Sciatic nerve (tissue), 2 donors: ENCODE results near the gene PHYH. TPM values are rescaled to one million over a fixed set of nuclear protein-coding genes. Genes with fewer than 3 reads are reported as not detected.
"Not testable (repeated sequence)": the region's sequence is repeated elsewhere in the genome, so short reads cannot be mapped to it uniquely, and the experiment has no call there.

Experiments
- ATAC-seq: fragments of 200-7000 bp; cut with Tn5 transposase; one replicate; pipeline ENCODE4 v1.9.1; 2020; ENCODE audit warnings: mild to moderate bottlenecking, moderate library complexity
- DNase-seq: peaks from one replicate; pipeline ENCODE4 v3.0.0-alpha.2; 2020; ENCODE audit warnings: low spot score
- intact Hi-C: fragments of 100-400 bp; cut with DNase I; formaldehyde crosslinking; loops from one replicate; pipeline ENCODE4 v1.14.2; 2022
- total RNA-seq: library from RNA; stranded (reverse); fragmentation: NEBNext Ultra II Directional; extraction: Animal tissue kit (Norgen Biotek cat#: 25700); gene quantifications from one replicate; pipeline ENCODE4 v1.2.1, GENCODE V29; 2021
- donor health status: DM: no; HTN: no; CAD: no.
- donor health status: DM: no; HTN: no; CAD: no.

The PHYH gene
- total RNA-seq, 1 donor from 2014 or later: 21.7 TPM

- ATAC-seq (no peak), DNase-seq (no peak)
- intact Hi-C loops: no loop called here
Measured at GRCh38 chr10:13284050-13284449, 15.8 kb downstream of the PHYH start.

- ATAC-seq, DNase-seq, intact Hi-C loops: not testable (repeated sequence)
Measured at GRCh38 chr10:13282348-13282747, 17.5 kb downstream of the PHYH start.

GRCh38 chr10:13276749-13277365 is 23.0 kb downstream of the PHYH start:
- intact Hi-C loops: no loop called here
- DNase-seq: no peak
- ATAC-seq: peak; percentile 25

DNA sequence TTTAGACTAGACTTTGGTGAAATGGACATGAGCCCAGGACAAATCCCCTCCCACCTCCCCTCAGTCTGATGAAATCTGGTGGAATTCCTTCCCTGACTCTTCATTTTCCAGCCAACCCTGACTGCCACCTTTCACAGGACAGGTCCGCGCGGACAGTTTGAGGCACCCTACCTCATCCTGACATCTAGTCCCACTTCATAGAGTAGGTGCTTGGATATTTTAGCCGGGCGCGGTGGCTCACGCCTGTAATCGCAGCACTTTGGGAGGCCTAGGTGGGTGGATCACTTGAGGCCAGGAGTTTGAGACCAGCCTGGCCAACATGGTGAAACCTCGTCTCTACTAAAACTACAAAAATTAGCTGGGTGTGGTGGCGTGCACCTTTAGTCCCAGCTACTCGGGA is 23.7 kb downstream of the PHYH start:
- ATAC-seq, DNase-seq, intact Hi-C loops: not testable (repeated sequence)

DNA sequence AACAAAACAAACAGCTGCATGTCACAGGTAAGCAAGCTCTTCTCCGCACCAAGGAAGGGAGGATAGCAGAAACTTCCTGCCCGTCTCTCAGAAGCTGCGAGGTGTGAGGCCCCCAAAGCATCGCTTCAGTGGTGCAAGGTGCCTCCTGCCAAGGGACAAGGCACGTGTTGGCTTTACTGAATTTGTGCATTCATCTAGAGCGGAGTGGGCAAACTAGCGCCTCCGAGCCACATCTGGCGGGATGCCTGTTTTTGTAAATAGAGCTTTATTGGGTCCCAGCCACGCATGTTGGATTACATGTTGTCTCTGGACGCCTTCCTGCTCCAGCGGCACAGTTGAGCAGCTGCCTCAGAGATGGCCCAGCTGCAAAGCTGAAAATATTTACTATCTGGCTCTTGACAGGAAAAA is 27.7 kb downstream of the PHYH start:
- DNase-seq: peak; percentile 76

GRCh38 chr10:13271552-13272163 is 28.2 kb downstream of the PHYH start:
- peak; percentile 80 for ATAC-seq
- peak; percentile 67 for DNase-seq
- intact Hi-C loops: no loop called here

More for the DNA sequence above, 27.7 kb downstream of the PHYH start:
- peak; percentile 92 for ATAC-seq
- intact Hi-C loops: no loop called here

DNA sequence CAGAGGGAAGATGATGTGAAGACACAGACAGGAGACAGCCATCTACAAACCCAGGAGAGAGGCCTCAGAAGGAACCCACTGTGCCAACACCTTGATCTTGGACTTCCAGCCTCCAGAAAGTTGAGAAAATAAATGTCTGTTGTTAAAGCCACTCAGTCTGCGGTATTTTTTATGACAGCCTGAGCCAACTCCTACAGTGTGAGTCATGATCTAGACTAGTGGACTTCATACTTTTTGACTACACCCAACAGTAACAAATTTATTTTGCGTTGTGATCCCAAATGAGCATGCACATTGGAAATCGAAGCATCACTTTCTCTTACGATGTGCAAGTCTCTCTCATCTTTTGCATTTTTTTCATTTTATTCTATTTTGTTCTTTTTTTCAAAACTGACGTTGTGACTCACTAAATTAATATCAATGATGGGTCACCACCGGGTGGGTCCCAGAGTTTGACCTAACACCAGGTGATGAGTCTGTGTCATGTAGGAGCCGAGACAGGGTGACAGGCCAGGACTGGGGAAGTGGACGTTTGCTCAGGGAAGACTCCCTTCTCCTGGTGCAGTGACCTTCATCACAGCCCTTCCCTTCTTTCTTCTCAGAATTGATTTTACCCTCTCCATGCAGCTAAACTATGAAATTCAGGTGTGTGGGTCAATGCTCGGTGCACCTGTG is 28.9 kb downstream of the PHYH start:
- ATAC-seq: peak; percentile 59
- no peak for DNase-seq
- intact Hi-C loops: no loop called here

DNA sequence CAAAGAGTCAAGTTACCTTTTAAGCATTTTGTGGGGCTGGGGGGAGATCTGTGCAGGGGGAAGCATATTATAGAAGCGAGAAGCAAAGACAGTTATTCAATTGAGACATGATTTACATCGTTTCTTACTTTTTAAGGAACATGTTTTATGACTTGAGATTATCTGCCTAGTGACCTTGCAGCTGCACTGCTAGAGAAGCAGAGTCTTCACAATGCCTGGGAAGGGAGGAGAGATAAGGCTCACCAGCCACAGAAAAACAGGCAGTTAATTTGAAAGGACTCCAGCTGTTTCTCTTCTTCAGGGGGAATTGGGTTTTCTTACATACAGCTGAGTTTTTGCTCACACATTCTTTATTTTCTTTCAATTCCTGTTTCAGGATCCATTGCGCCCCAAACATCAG is 31.0 kb downstream of the PHYH start:
- intact Hi-C loops: no loop called here
- DNase-seq: no peak
- ATAC-seq: no peak

GRCh38 chr10:13268310-13268709 is 31.6 kb downstream of the PHYH start:
- DNase-seq (no peak), ATAC-seq (no peak)
- intact Hi-C loops: no loop called here

DNA sequence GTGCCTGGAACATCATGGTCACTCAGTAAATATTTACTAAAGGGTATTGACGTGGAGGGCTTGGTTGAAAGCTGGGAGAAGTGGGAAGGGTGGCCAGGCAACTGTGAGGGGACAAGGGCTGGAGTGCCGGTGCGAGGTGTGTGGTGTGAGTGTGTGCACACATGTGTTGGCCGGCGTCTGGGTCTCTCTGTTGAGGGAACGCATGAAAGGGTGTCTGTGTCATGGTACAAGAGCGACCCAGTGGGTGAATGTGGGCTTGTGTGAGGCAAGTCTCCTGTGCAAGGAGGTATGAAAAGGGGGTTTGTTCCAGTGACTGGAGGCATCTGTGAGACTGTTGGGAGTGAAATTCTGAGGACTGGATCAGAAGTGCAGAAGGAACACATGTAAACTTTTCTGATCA is 36.3 kb downstream of the PHYH start:
- DNase-seq (no peak), ATAC-seq (no peak)
- intact Hi-C loops: no loop called here

DNA sequence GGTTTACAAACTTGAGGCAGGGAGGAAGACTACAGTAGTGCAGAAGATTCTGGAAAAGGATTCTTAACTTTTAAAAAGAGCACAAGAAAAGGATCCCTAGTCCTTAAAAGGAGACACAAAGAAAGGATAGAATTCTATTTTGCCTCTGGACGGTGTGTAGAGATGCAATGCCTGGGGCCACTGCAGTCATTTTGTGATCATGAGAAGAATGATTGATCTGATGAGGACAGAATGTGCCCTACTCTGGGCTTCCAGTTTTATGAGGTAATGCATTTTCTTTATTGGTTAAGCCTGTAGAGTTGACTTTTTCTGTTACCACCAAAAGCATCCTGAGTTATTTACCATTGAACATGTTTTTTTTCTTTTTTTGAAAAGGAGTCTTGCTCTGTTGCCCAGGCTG is 37.4 kb downstream of the PHYH start:
- no peak for ATAC-seq

GRCh38 chr10:13257621-13258140 is 42.2 kb downstream of the PHYH start:
- no peak for DNase-seq
- ATAC-seq: no peak
- intact Hi-C loops: no loop called here

More for the DNA sequence above, 37.4 kb downstream of the PHYH start:
- intact Hi-C loops: no loop called here
- DNase-seq: no peak

DNA sequence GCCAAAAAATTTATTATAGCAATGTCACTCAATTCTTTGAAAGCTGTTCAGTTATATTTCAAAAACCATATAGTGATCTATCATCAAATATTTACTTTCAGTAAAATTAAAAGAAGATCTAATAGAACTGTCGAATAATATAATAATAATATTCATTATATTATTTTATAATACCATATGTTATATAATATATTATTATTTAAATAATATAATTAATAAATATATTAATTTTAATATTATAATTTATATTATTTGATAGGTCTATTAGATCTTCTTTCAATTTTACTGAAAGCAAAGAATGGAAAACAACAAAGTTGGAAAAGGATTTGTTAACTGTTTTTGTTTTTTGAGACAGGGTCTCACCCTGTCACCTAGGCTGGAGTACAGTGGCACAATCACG is 43.2 kb downstream of the PHYH start:
- DNase-seq (no peak), ATAC-seq (no peak)
- intact Hi-C loops: no loop called here

DNA sequence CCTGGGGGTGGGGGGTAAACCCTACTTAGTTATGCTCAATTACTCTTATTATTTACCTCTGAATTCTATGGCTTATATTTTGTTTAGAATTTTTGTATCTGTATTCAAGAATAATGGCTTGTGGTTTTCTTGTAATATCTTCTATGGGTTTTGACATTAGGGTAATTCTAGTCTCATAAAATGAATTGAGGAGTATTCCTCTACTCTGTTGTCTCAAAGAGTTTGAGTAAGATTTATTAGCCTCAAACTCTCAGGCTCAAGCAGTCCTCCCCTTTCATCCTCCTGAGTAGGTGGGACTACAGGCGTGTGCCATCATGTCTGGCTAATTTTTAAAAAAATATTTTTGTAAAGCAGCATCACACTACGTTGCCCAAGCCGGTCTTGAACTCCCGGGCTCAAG is 46.1 kb downstream of the PHYH start:
- intact Hi-C loops: no loop called here
- DNase-seq (no peak), ATAC-seq (no peak)

- ATAC-seq (no peak), DNase-seq (no peak)
- intact Hi-C loops: no loop called here
Measured at GRCh38 chr10:13247784-13248183, 52.1 kb downstream of the PHYH start.

DNA sequence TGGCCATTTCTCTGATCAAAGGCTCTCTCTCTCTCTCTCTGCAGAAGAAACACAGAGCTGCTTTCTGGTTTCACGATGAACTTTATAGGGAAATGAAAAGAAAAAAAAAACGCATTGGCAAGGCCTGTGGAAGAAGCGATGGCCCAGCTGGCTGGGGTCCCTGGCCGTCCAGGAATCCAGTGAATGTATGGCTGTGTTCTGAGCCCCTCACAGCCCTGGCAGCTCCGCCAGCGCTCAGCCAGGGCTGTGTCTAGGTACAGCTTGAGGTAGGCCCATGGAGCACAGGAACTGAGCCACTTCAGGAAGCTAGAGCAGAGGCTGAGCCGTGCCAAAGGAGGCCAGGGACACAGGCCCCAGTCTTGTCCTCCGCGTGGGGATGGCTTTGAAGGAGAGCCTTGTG is 52.6 kb downstream of the PHYH start:
- intact Hi-C loops: no loop called here
- no peak for ATAC-seq

DNA sequence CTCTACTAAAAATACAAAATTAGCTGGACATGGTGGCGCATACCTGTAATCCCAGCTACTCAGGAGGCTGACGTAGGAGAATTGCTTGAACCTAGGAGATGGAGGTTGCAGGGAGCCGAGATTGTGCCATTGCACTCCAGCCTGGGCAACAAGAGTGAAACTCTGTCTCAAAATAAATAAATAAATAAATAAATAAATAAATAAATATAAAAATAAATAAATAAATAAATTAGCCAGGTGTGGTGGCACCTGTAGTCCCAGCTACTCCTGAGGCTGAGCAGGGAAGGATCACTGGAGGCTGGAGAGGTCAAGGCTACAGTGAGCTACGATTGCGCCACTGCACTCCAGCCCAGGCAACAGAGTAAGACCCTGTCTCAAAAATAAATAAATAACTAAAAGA is 57.6 kb downstream of the PHYH start:
- intact Hi-C loops, ATAC-seq, DNase-seq: not testable (repeated sequence)

More for the DNA sequence above, 52.6 kb downstream of the PHYH start:
- no peak for DNase-seq

DNA sequence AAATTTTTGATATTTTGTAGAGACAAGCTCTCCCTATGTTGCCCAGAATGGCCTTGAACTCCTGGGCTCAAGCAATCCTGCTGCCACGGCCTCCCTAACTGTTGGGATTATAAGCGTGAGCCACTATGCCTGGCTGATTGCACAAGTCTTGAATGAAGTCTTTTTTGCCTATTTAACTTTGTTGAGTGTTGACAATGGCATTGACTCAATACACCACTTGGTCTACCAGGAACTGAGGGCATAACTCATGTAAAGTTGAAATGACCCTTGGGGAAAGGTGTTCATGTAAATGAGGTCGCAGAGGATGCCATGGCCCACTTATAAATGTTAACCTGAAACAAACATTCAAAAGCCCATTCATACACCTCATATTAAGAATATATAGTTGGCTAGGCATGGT is 58.3 kb downstream of the PHYH start:
- ATAC-seq (no peak), DNase-seq (no peak)
- intact Hi-C loops: no loop called here

DNA sequence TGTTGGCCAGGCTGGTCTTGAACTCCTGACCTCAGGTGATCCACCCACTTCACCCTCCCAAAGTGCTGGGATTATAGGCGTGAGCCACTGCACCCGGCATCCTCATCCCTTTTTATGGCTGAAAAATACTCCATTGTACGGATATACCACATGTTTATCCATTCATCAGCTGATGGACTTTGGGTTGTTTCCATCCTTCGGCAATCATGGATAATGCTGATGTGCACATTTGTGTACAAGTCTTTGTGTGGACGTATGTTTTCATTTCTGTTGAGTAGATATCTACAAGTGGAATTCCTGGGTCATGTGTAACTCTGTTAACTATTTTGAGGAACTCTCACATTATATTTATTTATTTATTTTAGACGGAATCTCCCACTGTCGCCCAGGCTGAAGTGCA is 59.9 kb downstream of the PHYH start:
- ATAC-seq (no peak), DNase-seq (no peak)
- intact Hi-C loops: no loop called here
